ENCODE data around the gene PIK3R3. TPM values are rescaled to one million over a fixed set of nuclear protein-coding genes. Genes with fewer than 3 reads are reported as not detected.

The PIK3R3 gene
- total RNA-seq, 1 experiment from 2014 or later: 1.6 TPM

GRCh38 chr1:46062651-46063319, 69.6 kb downstream of the PIK3R3 start (continued):
- TF ChIP-seq REST (IDR thresholded peaks at IDR 0.05; ENCODE audit: low read depth) (no peak), RAD21 (IDR thresholded peaks at IDR 0.05; ENCODE audit: low read depth) (no peak), ATF3 (IDR thresholded peaks at IDR 0.05) (no peak), POLR2AphosphoS5 (IDR thresholded peaks at IDR 0.05; ENCODE audit: low read depth, low read length) (no peak)

- Histone ChIP-seq H3K4me3 (replicated peaks in 1 of 2; ENCODE audit: low read depth in 1 of 2, low read length in 2 of 2) (no peak overlapping the region), H3K36me3 (ENCODE audit: control insufficient read depth in 1 of 2, insufficient read depth in 2 of 2, low read length in 2 of 2) (no peaks in the 10 kb centered on the region), H3K4me1 (ENCODE audit: control insufficient read depth in 1 of 2, insufficient read depth in 2 of 2, low read length in 2 of 2) (peaks cover 2 to 24% of the 10 kb centered on the region in 2 experiments; a peak in 3 of 4 replicates), H3K9me2 (ENCODE audit: insufficient read depth) (no peaks in the 10 kb centered on the region), H3K79me2 (ENCODE audit: insufficient read depth, low read length) (no peaks in the 10 kb centered on the region), H3K4me2 (ENCODE audit: low read length) (no peak overlapping the region), H3K9ac (ENCODE audit: low read length) (no peak overlapping the region), H3K9me3 (ENCODE audit: control insufficient read depth in 1 of 2, insufficient read depth in 1 of 2, low read depth in 1 of 2, low read length in 2 of 2) (no peaks in the 10 kb centered on the region), H2AFZ (ENCODE audit: low read depth, low read length, poor library complexity, severe bottlenecking) (no peak overlapping the region), H4K20me1 (ENCODE audit: insufficient read depth) (no peaks in the 10 kb centered on the region), H3K27ac (ENCODE audit: low read depth, low read length) (no peak overlapping the region), H3K27me3 (ENCODE audit: insufficient read depth, low read length) (no peaks in the 10 kb centered on the region)
- ATAC-seq (no peak), DNase-seq (ENCODE audit: low read depth, low spot score) (no peak)
- no peak for TF ChIP-seq TCF7L2 (IDR thresholded peaks at IDR 0.05; ENCODE audit: borderline replicate concordance, extremely low read depth, insufficient read depth, insufficient read length)
- BruUV-seq (replicated peaks): no TSS peak
- ChIA-PET POLR2A (no interaction called here), RAD21 (ENCODE audit: low non-redundant PET in 1 of 2, low total read pairs in 2 of 2, uncharacterized antibody in 2 of 2, unreplicated experiment in 2 of 2) (no interaction called here), CTCF (interaction anchor here (0.7 kb wide), 1 partner anchor 163 kb away, joined by 3 read pairs; no protein-coding TSS in a partner anchor)
- intact Hi-C loops (cut with micrococcal nuclease): no loop called here
Observed at GRCh38 chr1:46061146-46061545, 71.3 kb downstream of the PIK3R3 start.
